Right ventricle myocardium superior (tissue), 1 donor: ENCODE data around the gene SUMF1. TPM values are rescaled to one million over a fixed set of nuclear protein-coding genes. Genes with fewer than 3 reads are reported as not detected.

Experiments
- ATAC-seq: fragments of 200-7000 bp; cut with Tn5 transposase; one replicate; pipeline ENCODE4 v1.9.1; 2020; ENCODE audit warnings: mild to moderate bottlenecking; ENCODE audit not compliant: poor library complexity
- DNase-seq: peaks from one replicate; pipeline ENCODE4 v3.0.0-alpha.2; 2020
- intact Hi-C: fragments of 100-400 bp; cut with DNase I; formaldehyde crosslinking; loops from one replicate; pipeline ENCODE4 v1.11.2; 2022
- total RNA-seq: library from RNA; stranded (reverse); fragmentation: NEBNext Ultra II Directional; extraction: Animal tissue kit (Norgen Biotek cat#: 25700); gene quantifications from one replicate; pipeline ENCODE4 v1.2.1, GENCODE V29; 2021
- donor health status: DM: no; HTN: yes; CAD: no; lungs with severe emphysema.

SUMF1 gene
- total RNA-seq, 1 donor from 2014 or later, result 7.6 TPM

GRCh38 chr3:4401441-4401840 lies 65.6 kb downstream of the SUMF1 start:
- ATAC-seq, result no peak
- DNase-seq, result no peak
- intact Hi-C loops, result no loop called here

GRCh38 chr3:4399476-4399875 lies 67.6 kb downstream of the SUMF1 start:
- intact Hi-C loops, result no loop called here
- DNase-seq, result no peak
- no peak for ATAC-seq

- no peak for ATAC-seq
- DNase-seq, result no peak
- intact Hi-C loops, result no loop called here
Measured at GRCh38 chr3:4398941-4399245, 68.2 kb downstream of the SUMF1 start.

DNA sequence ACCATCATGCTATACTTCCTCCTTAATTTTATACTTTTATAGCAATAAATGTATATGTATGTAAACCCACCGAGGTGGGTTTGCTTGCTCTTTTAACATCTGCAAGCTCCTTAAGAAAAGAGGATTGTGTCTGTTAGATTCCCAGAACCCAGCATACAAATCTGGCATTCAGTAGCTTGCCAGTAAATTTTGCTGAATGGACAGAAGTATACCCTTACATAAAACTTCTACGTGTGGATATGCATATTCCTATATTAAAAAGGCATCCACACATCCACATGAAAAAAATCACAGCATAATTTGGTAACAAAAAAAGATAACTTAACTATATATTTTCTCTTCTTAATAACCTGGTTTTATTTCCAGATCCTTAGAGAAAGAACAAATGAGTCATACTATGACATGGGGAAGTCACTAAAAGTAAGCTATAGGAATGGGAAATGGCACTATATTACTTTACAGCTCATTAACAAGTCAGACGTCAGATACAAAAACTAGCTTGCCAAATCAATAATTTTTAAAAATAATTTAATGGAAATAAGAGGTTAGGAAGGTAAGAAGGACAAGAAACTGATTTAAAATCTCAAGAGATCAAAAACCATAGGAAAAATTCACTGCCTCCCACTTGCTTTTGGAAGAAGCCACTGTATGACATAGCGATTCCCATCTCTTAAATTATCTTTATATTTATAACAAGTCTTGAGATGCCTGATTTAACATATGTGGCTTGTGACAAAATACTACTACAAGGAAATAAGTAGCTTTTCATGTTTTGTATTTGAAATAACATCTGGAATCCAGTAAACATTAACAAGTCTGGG lies 68.7 kb downstream of the SUMF1 start:
- ATAC-seq (no peak), DNase-seq (no peak)
- intact Hi-C loops, result no loop called here

DNA sequence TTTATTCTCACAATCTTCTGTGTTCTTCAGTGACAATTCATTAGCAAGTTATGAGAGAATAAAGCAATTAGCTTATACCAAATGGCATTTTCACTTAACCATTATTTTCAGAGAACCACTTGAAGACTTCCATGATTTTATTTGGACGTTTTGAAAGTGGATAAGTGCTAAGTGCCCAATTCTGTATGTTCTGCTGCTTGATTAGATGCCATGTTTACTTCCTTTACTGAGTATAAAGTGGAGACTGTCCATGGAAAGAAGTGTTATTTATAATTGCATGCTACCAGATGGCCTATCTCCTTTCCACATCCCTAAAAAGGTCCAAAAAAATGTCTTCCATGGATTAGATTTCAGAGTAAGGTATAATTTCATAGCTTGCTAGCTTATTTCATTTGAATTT lies 69.6 kb downstream of the SUMF1 start:
- no peak for DNase-seq
- no peak for ATAC-seq
- intact Hi-C loops, result no loop called here

DNA sequence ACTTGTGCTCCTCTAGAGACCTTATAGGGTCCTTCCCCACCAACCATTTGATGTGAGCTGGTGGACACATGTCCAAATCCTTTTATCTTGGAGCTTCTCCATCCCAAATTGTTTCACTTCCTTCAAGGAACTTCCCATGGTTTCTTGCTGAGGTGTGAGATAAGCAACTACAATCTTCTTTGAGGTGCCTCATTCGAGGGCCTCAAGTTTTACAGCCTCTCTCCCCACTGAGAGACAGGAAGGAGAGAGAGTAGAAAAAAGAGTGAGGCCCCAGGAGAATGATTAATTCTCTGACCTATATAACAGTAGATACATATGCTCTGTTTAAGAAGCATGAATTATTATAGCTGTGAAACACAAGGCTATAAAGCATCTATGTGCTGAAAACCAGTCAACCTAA lies 70.5 kb downstream of the SUMF1 start:
- intact Hi-C loops, result no loop called here
- ATAC-seq, result no peak
- DNase-seq, result no peak

DNA sequence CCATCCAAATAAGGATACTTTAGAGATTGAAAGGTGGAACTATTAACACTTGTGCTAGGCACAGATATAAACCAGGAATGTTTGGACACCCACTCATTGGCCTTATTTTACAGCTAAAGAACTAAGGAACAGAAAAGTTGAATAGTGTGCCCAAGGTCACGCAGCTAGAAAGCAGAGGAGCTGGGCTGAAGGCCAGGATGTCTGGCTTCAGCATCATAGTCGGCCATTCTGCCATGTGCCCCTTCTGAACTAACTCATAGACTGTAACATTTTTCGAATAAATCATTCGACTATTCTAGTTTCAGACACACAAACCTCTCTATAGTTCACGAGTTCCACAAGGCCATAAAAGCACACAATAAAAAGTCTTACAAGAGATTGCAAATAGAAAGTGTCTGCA lies 71.1 kb downstream of the SUMF1 start:
- no peak for DNase-seq
- ATAC-seq, result no peak
- intact Hi-C loops, result no loop called here

GRCh38 chr3:4395448-4395847 lies 71.6 kb downstream of the SUMF1 start:
- ATAC-seq (no peak), DNase-seq (no peak)
- intact Hi-C loops, result no loop called here

DNA sequence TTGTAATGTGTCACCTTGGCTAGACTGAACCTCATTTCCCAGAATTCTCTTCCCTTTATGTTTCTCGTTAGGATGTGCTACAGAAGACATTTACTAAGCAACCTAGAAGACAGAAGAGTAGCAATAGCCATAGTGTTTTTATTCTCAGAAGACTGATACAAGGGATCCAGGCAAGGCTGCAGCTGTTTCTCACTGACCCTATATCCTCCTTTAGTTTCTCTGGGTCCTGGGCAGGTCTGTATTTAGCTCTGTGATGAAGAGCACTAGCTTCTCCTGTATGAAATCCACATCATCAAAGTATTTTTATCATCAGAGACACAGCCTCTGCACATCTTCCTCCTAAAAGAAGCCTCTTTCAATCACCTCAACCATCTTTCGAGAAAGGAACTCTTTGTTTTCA lies 72.5 kb downstream of the SUMF1 start:
- DNase-seq (no peak), ATAC-seq (no peak)
- intact Hi-C loops, result no loop called here

GRCh38 chr3:4394048-4394447 lies 73.0 kb downstream of the SUMF1 start:
- DNase-seq (no peak), ATAC-seq (no peak)

DNA sequence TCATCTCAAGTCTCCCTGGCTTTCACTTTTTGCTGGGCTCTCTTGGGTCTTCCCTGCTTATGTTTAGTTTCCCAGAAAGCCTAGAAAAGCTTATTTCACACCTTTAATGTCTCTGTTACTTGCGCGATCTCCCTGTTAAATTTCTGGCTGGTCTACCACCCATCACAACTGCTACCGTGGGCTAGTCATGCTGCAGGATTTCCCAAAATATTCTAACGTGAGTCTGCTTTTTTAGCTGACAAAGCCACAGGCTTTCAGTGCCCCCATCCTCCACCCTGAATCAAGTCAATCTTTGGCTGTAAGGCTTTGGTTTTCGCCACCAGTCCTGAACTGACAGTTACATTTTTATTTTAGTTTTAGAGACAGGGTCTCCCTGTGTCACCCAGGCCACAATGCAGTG lies 74.1 kb downstream of the SUMF1 start:
- DNase-seq (no peak), ATAC-seq (no peak)
- intact Hi-C loops, result no loop called here

More at GRCh38 chr3:4394048-4394447, 73.0 kb downstream of the SUMF1 start:
- intact Hi-C loops, result no loop called here

DNA sequence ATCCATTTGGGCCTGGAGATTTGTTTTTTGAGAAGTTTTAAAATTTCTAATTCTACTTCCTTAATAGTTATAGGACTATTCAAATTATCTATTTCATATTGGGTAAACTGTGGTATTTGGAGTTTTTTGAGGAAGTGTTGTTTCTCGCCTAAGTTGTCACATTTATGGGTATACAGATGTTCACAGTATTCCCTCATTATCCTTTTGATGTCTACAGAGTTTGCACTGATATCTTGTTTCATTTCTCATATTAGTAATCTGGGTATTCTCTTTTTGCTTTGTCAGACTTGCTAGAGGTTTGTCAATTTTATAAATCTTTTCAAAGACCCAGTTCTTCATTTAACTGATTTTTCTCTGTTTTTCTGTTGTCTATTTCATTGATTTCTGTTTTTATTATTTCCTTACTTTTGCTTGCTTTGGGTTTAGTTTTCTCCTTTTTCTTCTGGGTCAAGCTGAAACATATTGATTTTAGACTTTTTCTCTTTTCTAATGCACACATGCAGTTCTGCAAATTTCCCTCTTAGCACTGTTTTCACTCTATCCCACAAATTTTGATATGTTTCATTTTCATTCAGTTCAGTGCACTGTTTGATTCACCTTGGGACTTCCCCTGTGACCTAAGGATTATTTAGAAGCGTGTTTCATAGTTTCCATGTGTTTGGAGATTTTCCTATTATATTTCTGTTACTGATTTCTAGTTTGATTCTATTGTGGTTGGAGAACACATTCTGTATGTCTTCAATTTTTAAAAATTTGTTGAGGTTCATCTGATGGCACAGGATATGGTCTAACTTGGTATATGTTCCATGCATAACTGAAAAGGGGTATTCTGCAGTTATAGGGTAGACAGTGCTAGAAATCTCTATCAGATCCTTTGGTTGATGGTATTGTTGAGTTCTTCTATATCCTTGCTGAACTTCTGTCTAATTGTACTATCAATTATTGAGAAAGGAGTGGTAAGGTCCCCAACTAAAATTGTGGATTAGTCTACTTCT lies 79.6 kb downstream of the SUMF1 start:
- DNase-seq (no peak), ATAC-seq (no peak)
- intact Hi-C loops, result no loop called here

DNA sequence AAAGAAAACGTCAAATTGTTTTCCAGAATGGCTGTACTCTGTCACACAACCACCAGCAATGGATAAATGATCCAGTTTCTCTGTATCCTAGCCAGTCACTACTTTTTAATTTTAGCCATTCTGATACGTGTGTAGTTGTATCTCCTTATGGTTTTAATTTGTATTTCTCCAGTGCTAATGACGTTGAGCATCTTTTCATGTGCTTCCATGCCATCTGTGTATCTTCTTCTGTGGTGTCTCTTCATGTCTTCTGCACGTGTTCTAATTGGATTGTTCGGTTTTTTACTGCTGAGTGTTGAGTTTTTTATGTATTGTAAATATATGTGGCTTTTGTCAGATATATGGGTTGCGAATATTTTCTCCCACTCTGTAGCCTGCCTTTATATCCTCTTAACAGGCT lies 81.9 kb downstream of the SUMF1 start:
- ATAC-seq, result no peak
- no peak for DNase-seq
- intact Hi-C loops, result no loop called here

GRCh38 chr3:4380013-4380412 lies 87.1 kb downstream of the SUMF1 start:
- intact Hi-C loops, result no loop called here
- no peak for DNase-seq
- ATAC-seq, result no peak

GRCh38 chr3:4376499-4376898 lies 90.6 kb downstream of the SUMF1 start:
- intact Hi-C loops, result no loop called here
- DNase-seq, result no peak
- ATAC-seq, result no peak

DNA sequence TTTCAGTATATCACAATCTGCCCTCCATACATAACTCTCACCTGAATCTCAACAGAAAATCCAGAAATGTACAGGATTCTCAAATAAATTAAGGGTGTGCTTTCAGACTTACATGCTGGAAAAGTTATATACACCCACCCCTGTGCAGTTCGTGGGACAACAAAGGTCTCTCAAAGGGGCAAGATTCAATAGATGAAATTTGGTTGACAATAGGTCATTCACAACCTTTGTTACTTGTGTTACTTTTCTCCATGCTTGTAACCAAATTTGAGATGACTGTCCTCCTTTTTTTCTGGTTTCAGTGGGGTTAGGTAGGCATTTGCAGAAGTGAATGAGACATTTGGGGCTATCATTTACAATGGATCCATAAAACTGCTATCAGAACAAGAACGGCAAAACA lies 91.2 kb downstream of the SUMF1 start:
- DNase-seq (no peak), ATAC-seq (no peak)
- intact Hi-C loops, result no loop called here

DNA sequence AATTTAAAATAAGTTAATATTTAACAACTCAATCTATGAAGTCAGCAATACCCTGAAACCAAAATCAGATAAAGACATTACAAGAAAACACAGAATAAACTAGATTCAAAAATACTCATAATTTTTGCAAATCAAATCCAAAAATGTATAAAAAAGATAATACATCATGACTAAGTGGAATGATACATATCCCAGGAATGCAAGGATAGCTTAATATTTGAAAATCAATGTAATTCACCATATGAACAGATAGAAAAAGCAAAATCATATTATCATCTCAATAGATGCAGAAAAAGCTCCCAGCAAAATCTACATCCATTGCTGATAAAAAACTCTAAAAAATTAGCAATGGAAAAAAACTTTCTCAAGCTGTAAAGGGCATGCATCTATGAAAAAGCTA lies 93.4 kb downstream of the SUMF1 start:
- DNase-seq (no peak), ATAC-seq (no peak)
- intact Hi-C loops, result no loop called here

GRCh38 chr3:4362523-4362922 lies 104.5 kb downstream of the SUMF1 start:
- intact Hi-C loops, result no loop called here

DNA sequence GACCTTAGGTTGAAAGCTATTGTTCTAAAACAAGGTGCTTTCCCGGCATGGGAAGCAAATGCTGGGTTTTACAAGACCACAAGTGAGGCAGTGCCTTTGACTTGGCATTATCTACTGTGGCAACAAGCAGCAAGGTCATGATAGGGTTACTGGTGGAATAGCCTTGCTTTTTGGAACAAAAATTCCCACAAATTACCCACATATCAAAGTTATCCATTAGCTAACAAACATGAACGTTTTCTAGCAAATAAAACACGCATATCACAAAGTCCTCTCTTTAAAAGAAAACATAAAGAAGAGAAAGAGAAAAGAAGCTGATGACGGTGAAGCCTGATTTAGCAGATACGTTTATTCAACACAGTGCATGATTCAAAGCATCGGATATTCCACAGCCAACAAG lies 106.3 kb downstream of the SUMF1 start:
- ATAC-seq, result no peak
- no peak for DNase-seq
- intact Hi-C loops, result no loop called here

More at GRCh38 chr3:4362523-4362922, 104.5 kb downstream of the SUMF1 start:
- DNase-seq (no peak), ATAC-seq (no peak)
